Peyer's patch (tissue), 4 donors: ENCODE results near the gene WDR87. TPM values are rescaled to one million over a fixed set of nuclear protein-coding genes. Genes with fewer than 3 reads are reported as not detected.

Experiments
- DNase-seq, 3 donors: peaks; one replicate each; pipeline ENCODE4 v3.0.0-alpha.2; 2017 to 2019
- H3K27ac ChIP-seq, 4 donors: fragments of 200-600 bp; sonication (generic); one replicate each; pipeline ENCODE4 v1.5.1; 2016 to 2019
- H3K27me3 ChIP-seq, 2 donors: fragments of 200-600 bp; sonication (generic); one replicate each; pipeline ENCODE4 v1.5.1; 2019
- H3K36me3 ChIP-seq, 3 donors: fragments of 200-600 bp; sonication (generic); one replicate each; pipeline ENCODE4 v1.5.1; 2016 to 2019
- H3K4me1 ChIP-seq, 4 donors: fragments of 200-600 bp; sonication (generic); one replicate each; pipeline ENCODE4 v1.5.1; 2016 to 2019
- H3K4me3 ChIP-seq, 4 donors: fragments of 200-600 bp; sonication (generic); 1 replicate in 3 of 4; 2 replicates in 1 of 4; pipeline ENCODE4 v1.5.1; 2016 to 2019; ENCODE audit warnings: mild to moderate bottlenecking in 1 of 4
- H3K9me3 ChIP-seq, 4 donors: fragments of 200-600 bp; sonication (generic); one replicate each; pipeline ENCODE4 v1.5.1; 2016 to 2019; ENCODE audit warnings: mild to moderate bottlenecking in 1 of 4
- CTCF ChIP-seq, 6 experiments: fragments of 450-650 bp in 4 of 6; fragments of 200-600 bp in 2 of 6; sonication (generic) in 1 of 6; IDR thresholded peaks; one replicate each; pipeline ENCODE4 v1.5.1; 2017 to 2019; ENCODE audit warnings: antibody characterized with exemption in 6 of 6, mild to moderate bottlenecking in 3 of 6, moderate library complexity in 1 of 6
- POLR2A ChIP-seq, 2 donors: fragments of 450-650 bp; IDR thresholded peaks; one replicate each; pipeline ENCODE4 v1.5.1; 2017; ENCODE audit warnings: antibody characterized with exemption in 2 of 2, mild to moderate bottlenecking in 2 of 2, moderate library complexity in 2 of 2
- total RNA-seq, 4 donors: library from RNA; depleted of rRNA; stranded (reverse); fragments of >200 nt; gene quantifications; one replicate each; pipeline ENCODE4 v1.1.0, GENCODE V29; 2016

WDR87 gene
- total RNA-seq, 4 donors from 2014 or later: not detected

DNA sequence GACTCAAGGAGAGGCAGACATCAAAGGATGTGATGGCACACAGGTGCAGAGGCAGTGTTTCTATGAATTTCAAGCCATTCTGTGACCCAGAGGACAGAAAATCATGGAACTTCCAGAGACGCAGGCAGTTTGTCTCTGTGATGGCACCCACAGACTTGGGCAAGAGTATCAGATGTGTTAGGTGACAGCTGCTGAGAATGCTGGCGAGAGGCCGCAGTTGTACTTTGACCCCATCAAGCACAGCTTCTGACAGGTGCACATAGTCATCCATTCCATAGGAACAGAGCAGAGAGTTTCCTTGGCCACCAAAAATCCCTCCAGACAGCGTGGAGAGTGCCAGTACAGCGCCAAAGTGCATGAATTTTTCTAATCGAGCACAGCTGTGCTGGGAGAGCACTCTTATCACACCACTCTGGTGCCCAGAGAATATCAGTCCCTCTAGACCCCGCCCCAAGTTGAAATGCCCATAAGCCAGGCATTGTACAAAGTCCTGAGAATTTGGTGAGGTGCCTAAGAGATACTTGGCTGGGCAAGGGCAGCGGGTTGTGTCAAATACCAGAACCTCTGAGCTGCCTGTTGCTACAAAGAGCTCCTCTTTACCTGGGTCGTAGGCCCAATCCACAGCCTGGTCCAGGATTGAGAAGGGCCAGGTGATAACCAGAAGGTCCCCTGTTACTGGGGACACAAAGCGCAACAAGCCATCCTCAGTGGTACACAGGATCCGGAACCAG, 12.4 kb downstream of the WDR87 start:
- Histone ChIP-seq H3K4me1 (no peaks in the 10 kb centered on the region), H3K27me3 (no peaks in the 10 kb centered on the region), H3K4me3 (no peak overlapping the region), H3K36me3 (no peaks in the 10 kb centered on the region), H3K27ac (no peak overlapping the region), H3K9me3 (no peaks in the 10 kb centered on the region)
- no peak for TF ChIP-seq POLR2A (IDR thresholded peaks at IDR 0.05)
- TF ChIP-seq CTCF (IDR thresholded peaks at IDR 0.05): no peak
- DNase-seq: peak in 1 of 3 donors; percentile 70

DNA sequence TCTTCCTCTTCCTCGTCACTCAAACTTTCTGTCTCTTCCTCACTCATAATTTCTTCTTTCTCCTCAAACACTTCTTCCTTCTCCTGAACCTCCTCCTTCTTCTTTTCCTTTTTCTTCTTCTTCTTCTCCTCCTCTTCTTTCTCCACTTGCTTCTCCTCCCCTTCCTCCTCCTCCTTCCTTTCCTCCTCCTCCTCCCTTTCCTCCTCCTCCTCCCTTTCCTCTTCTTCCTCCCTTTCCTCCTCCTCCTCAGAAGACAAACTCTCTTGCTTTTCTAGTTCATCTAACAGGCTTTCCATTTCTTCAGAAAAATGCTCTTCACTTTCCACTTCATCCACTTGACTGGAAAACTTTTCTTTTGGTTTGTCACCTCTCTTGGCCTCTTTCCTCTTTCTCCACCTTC, 19.8 kb downstream of the WDR87 start:
- no peak for DNase-seq
- no peak overlapping the region for H3K4me3 ChIP-seq
- no peak overlapping the region for H3K27ac ChIP-seq
- TF ChIP-seq POLR2A (IDR thresholded peaks at IDR 0.05) (no peak), CTCF (IDR thresholded peaks at IDR 0.05) (no peak)
- peaks cover 0 to 12% (median 0%) of the 10 kb centered on the region in 4 donors for H3K9me3 ChIP-seq
- H3K36me3 ChIP-seq: no peaks in the 10 kb centered on the region
- H3K4me1 ChIP-seq: no peaks in the 10 kb centered on the region
- H3K27me3 ChIP-seq: no peaks in the 10 kb centered on the region

GRCh38 chr19:37885392-37885791, 21.0 kb downstream of the WDR87 start:
- Histone ChIP-seq H3K27me3 (no peaks in the 10 kb centered on the region), H3K4me1 (no peaks in the 10 kb centered on the region), H3K4me3 (no peak overlapping the region), H3K27ac (no peak overlapping the region), H3K9me3 (peaks cover 0 to 12% (median 0%) of the 10 kb centered on the region in 4 donors), H3K36me3 (no peaks in the 10 kb centered on the region)
- TF ChIP-seq POLR2A (IDR thresholded peaks at IDR 0.05): no peak
- TF ChIP-seq CTCF (IDR thresholded peaks at IDR 0.05): no peak
- no peak for DNase-seq

GRCh38 chr19:37877147-37877546, 29.2 kb downstream of the WDR87 start:
- no peak overlapping the region for H3K4me3 ChIP-seq
- H3K4me1 ChIP-seq: no peaks in the 10 kb centered on the region
- no peak overlapping the region for H3K27ac ChIP-seq
- no peaks in the 10 kb centered on the region for H3K27me3 ChIP-seq
- no peaks in the 10 kb centered on the region for H3K9me3 ChIP-seq
- no peaks in the 10 kb centered on the region for H3K36me3 ChIP-seq
- TF ChIP-seq CTCF (IDR thresholded peaks at IDR 0.05): no peak
- TF ChIP-seq POLR2A (IDR thresholded peaks at IDR 0.05): no peak
- DNase-seq: no peak

- Histone ChIP-seq H3K27me3 (no peaks in the 10 kb centered on the region), H3K27ac (no peak overlapping the region), H3K4me3 (no peak overlapping the region), H3K4me1 (no peaks in the 10 kb centered on the region), H3K36me3 (no peaks in the 10 kb centered on the region), H3K9me3 (no peaks in the 10 kb centered on the region)
- DNase-seq: no peak
- no peak for TF ChIP-seq CTCF (IDR thresholded peaks at IDR 0.05)
- TF ChIP-seq POLR2A (IDR thresholded peaks at IDR 0.05): no peak
Measured at GRCh38 chr19:37876032-37876431, 30.4 kb downstream of the WDR87 start.
